Loucy (cell line): ENCODE measurements around the gene CAPN1.

ENCODE experiments used
- H2AFZ ChIP-seq: fragments of 200-600 bp; sonication (generic); 2 replicates; pipeline ENCODE4 v1.6.0; 2016; ENCODE audit warnings: antibody characterized with exemption, mild to moderate bottlenecking, low read length, moderate library complexity
- H3F3A ChIP-seq: fragments of 200-600 bp; 2 replicates; pipeline ENCODE4 v1.6.0; 2016; ENCODE audit warnings: antibody characterized with exemption, low read depth, mild to moderate bottlenecking
- H3K27me3 ChIP-seq: fragments of 200-600 bp; sonication (generic); 2 replicates; pipeline ENCODE4 v1.6.1; 2014; ENCODE audit warnings: low read length, mild to moderate bottlenecking; ENCODE audit not compliant: insufficient read depth, poor library complexity, severe bottlenecking
- H3K36me3 ChIP-seq: fragments of 200-600 bp; sonication (generic); 2 replicates; pipeline ENCODE4 v1.6.1; 2016; ENCODE audit warnings: low read length; ENCODE audit not compliant: insufficient read depth
- H3K4me1 ChIP-seq: fragments of 200-600 bp; sonication (generic); 2 replicates; pipeline ENCODE4 v1.5.1; 2014; ENCODE audit warnings: low read length, mild to moderate bottlenecking; ENCODE audit not compliant: insufficient read depth, poor library complexity, severe bottlenecking
- H3K4me2 ChIP-seq: fragments of 200-600 bp; sonication (generic); 2 replicates; pipeline ENCODE4 v1.6.0; 2014; ENCODE audit warnings: antibody characterized with exemption, low read length, low read depth, mild to moderate bottlenecking; ENCODE audit not compliant: poor library complexity, severe bottlenecking
- H3K4me3 ChIP-seq: fragments of 200-600 bp; sonication (generic); 2 replicates; pipeline ENCODE4 v1.5.1; 2014; ENCODE audit warnings: low read length, mild to moderate bottlenecking, mixed read lengths; ENCODE audit not compliant: poor library complexity, severe bottlenecking
- H3K79me2 ChIP-seq: fragments of 200-600 bp; sonication (generic); 2 replicates; pipeline ENCODE4 v1.6.1; 2014; ENCODE audit warnings: low read length; ENCODE audit not compliant: insufficient read depth
- H3K9ac ChIP-seq: fragments of 200-600 bp; sonication (generic); 2 replicates; pipeline ENCODE4 v1.6.0; 2014; ENCODE audit warnings: mild to moderate bottlenecking, low read depth, low read length, moderate library complexity; ENCODE audit not compliant: poor library complexity, severe bottlenecking
- H3K9me2 ChIP-seq: fragments of 200-600 bp; sonication (generic); replicated peaks from 2 replicates; pipeline ENCODE4 v1.6.1; 2016; ENCODE audit warnings: low read depth, low read length, mixed read lengths
- H3K9me3 ChIP-seq: fragments of 200-600 bp; sonication (generic); 2 replicates; pipeline ENCODE4 v1.6.1; 2014; ENCODE audit warnings: mild to moderate bottlenecking, antibody characterized with exemption, low read length, low read depth; ENCODE audit not compliant: insufficient read depth
- H4K20me1 ChIP-seq: fragments of 200-600 bp; sonication (generic); 2 replicates; pipeline ENCODE4 v1.6.0; 2014; ENCODE audit warnings: antibody characterized with exemption, low read length, mild to moderate bottlenecking; ENCODE audit not compliant: insufficient read depth, poor library complexity, severe bottlenecking
- CTCF ChIP-seq: fragments of 200-600 bp; sonication (generic); conservative IDR thresholded peaks from 2 replicates; pipeline ENCODE4 v1.5.1; 2014; ENCODE audit warnings: mild to moderate bottlenecking, antibody characterized with exemption, low read length
- EZH2phosphoT487 ChIP-seq: fragments of 200-600 bp; IDR thresholded peaks from 2 replicates; pipeline ENCODE4 v1.6.1; 2018; ENCODE audit warnings: antibody characterized with exemption, mild to moderate bottlenecking, moderate library complexity, borderline replicate concordance

The CAPN1 gene

GRCh38 chr11:65213322-65214211 is 31.8 kb downstream of the CAPN1 start:
- Histone ChIP-seq H3K36me3 (peaks cover 14% of the 10 kb centered on the region; the same call in 1 of the 2 replicates), H3K9ac (peak overlapping the region; percentile 98), H2AFZ (peak overlapping the region; percentile 48), H3K9me2 (no peaks in the 10 kb centered on the region), H3K4me3 (peak overlapping the region; percentile 91), H3K4me2 (peak overlapping the region; percentile 96), H4K20me1 (peaks cover 7% of the 10 kb centered on the region), H3F3A (peaks cover 9% of the 10 kb centered on the region; the same call in 1 of the 2 replicates), H3K27me3 (no peaks in the 10 kb centered on the region), H3K79me2 (peaks cover 39% of the 10 kb centered on the region), H3K9me3 (no peaks in the 10 kb centered on the region), H3K4me1 (peaks cover 62% of the 10 kb centered on the region)
- no peak for TF ChIP-seq CTCF
- TF ChIP-seq EZH2phosphoT487 = no peak

- Histone ChIP-seq H2AFZ (peak overlapping the region; percentile 48), H3K79me2 (peaks cover 42% of the 10 kb centered on the region), H3F3A (peaks cover 12% of the 10 kb centered on the region; the same call in 1 of the 2 replicates), H4K20me1 (peaks cover 8% of the 10 kb centered on the region), H3K9me3 (no peaks in the 10 kb centered on the region), H3K9me2 (no peaks in the 10 kb centered on the region), H3K4me3 (peak overlapping the region; percentile 91), H3K4me1 (peaks cover 57% of the 10 kb centered on the region), H3K9ac (peak overlapping the region; percentile 98), H3K36me3 (peaks cover 12% of the 10 kb centered on the region; the same call in 1 of the 2 replicates), H3K27me3 (no peaks in the 10 kb centered on the region), H3K4me2 (peak overlapping the region; percentile 96)
- no peak for TF ChIP-seq EZH2phosphoT487
- no peak for TF ChIP-seq CTCF
Observed at GRCh38 chr11:65214212-65214845, 32.6 kb downstream of the CAPN1 start.

GRCh38 chr11:65215441-65216076 is 33.8 kb downstream of the CAPN1 start:
- Histone ChIP-seq H3K79me2 (peaks cover 54% of the 10 kb centered on the region), H3F3A (peaks cover 12% of the 10 kb centered on the region; the same call in 1 of the 2 replicates), H3K4me2 (peak overlapping the region; percentile 96), H3K4me1 (peaks cover 65% of the 10 kb centered on the region), H4K20me1 (peaks cover 20% of the 10 kb centered on the region), H2AFZ (no peak overlapping the region), H3K4me3 (peak overlapping the region; percentile 91), H3K9me3 (no peaks in the 10 kb centered on the region), H3K9me2 (no peaks in the 10 kb centered on the region), H3K9ac (peak overlapping the region; percentile 98), H3K27me3 (no peaks in the 10 kb centered on the region), H3K36me3 (peaks cover under 1% of the 10 kb centered on the region; the same call in 1 of the 2 replicates)
- TF ChIP-seq EZH2phosphoT487 = no peak
- TF ChIP-seq CTCF = no peak
